Right lobe of liver (tissue), 6 donors: ENCODE measurements around the gene SLC51A. TPM values are rescaled to one million over a fixed set of nuclear protein-coding genes. Genes with fewer than 3 reads are reported as not detected.
A peak's percentile ranks its signal among the peaks of the same experiment; 100 is the strongest.

Source experiments
- ATAC-seq, 4 donors: fragments of 200-7000 bp; cut with Tn5 transposase; one replicate each; pipeline ENCODE4 v1.9.1; 2020; ENCODE audit warnings: mild to moderate bottlenecking in 4 of 4, moderate library complexity in 4 of 4
- DNase-seq, 3 donors: peaks; one replicate each; pipeline ENCODE4 v3.0.0-alpha.2; 2020
- H3K27ac ChIP-seq, 3 donors: fragments of 200-600 bp; one replicate each; pipeline ENCODE4 v1.8.0; 2022
- H3K27me3 ChIP-seq, 2 donors: fragments of 200-600 bp; one replicate each; pipeline ENCODE4 v1.8.0; 2022
- H3K36me3 ChIP-seq, 4 donors: fragments of 200-600 bp; sonication (generic) in 1 of 4; one replicate each; pipeline versions ENCODE4 v1.5.1 to v1.8.0; 2017 to 2022; ENCODE audit warnings: control low read depth in 1 of 4
- H3K4me1 ChIP-seq, 4 donors: fragments of 200-600 bp; sonication (generic) in 1 of 4; one replicate each; pipeline versions ENCODE4 v1.5.1 to v1.8.0; 2017 to 2022; ENCODE audit warnings: control low read depth in 1 of 4
- H3K4me3 ChIP-seq, 3 donors: fragments of 200-600 bp; one replicate each; pipeline ENCODE4 v1.8.0; 2022
- H3K9me3 ChIP-seq, 4 donors: fragments of 200-600 bp; sonication (generic) in 1 of 4; one replicate each; pipeline versions ENCODE4 v1.5.1 to v1.8.0; 2017 to 2022; ENCODE audit warnings: control low read depth in 1 of 4
- POLR2A ChIP-seq: fragments of 450-650 bp; IDR thresholded peaks from one replicate; pipeline ENCODE4 v1.6.1; 2017; ENCODE audit warnings: antibody characterized with exemption, mild to moderate bottlenecking
- WGBS: methylation state at CpG from one replicate; pipeline ENCODE4 v1.1.6; 2018; ENCODE audit warnings: low coverage, low lambda C conversion rate; ENCODE audit not compliant: insufficient coverage; ENCODE audit errors: missing lambda C conversion rate; 5-methylcytosine and 5-hydroxymethylcytosine counted together
- intact Hi-C, 2 donors: fragments of 100-400 bp; cut with DNase I; formaldehyde crosslinking; loops; one replicate each; pipeline versions ENCODE4 v1.11.2 to v1.14.1; 2022
- total RNA-seq, 6 experiments: library from RNA; depleted of rRNA in 2 of 6; stranded (reverse); fragments of >200 nt in 2 of 6; fragmentation: NEBNext Ultra II Directional in 3 of 6; extraction: Animal tissue kit (Norgen Biotek cat#: 25700) in 3 of 6; gene quantifications; one replicate each; pipeline versions ENCODE4 v1.1.0 to v1.2.4, GENCODE V29; 2016 to 2023
- TF ChIP-seq, protein P1 (sequence below), 4 donors: fragments of 200-600 bp in 3 of 4; fragments of 450-650 bp in 1 of 4; IDR thresholded peaks; one replicate each; pipeline versions ENCODE4 v1.5.1 to v1.8.0; 2016 to 2022; ENCODE audit warnings: antibody characterized with exemption in 4 of 4, mild to moderate bottlenecking in 2 of 4
- donor health status: DM: no; HTN: yes; CAD: no.
- donor health status: DM: no; HTN: no; CAD: no.
- donor health status: DM: no; HTN: no; CAD: no.
- donor health status: DM: no; HTN: yes; CAD: no.
- donor health status: DM: no; HTN: yes; CAD: no.

Gene SLC51A
- total RNA-seq, 6 experiments from 2014 or later = 23.1 to 129 (median 64.0) TPM

DNA sequence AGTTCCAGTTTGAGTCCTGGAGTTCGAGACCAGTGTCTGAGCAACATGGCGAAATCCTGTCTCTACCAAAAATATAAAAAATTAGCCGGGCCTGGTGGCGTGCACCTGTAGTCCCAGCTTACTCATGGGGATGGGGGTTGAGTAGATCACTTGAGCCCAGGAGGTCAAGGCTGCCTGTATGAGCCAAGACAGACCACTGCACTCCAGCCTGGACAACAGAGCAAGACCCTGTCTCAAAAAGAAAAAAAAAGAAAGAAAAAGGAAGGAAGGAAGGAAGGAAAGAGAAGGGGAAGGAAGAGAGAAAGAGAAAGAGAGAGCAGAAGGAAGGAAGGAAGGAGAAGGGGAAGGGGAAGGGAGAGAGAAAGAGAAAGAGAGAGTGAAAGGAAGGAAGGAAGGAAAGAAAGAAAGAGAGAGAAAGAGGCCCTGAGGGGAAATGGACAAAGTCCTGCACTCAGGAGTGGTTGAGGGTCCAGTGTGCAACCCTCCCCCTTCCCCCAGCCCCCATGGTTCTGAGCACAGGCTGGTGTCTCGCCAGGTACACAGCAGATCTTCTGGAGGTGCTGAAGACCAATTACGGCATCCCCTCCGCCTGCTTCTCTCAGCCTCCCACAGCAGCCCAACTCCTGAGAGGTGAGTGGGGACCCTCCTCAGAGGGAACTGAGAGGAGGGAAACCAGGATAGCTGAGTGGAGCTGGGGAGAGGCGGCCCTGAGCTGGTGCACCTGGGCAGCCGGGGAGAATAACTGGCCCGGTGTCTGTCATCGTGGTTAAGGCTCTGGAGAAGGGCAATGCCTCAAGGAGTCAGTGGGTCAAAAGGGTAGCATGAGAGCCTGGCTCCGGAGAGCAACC is 1.2 kb downstream of the SLC51A start:
- WGBS = 45% methylated on average over 9 of the region's 12 CpGs
- H3K4me3 ChIP-seq = peak overlapping the region; percentile 55 to 69 (median 66)
- intact Hi-C loops = no loop called here
- no peaks in the 10 kb centered on the region for H3K27me3 ChIP-seq
- DNase-seq (no peak), ATAC-seq (no peak)
- TF ChIP-seq, protein P1, sequence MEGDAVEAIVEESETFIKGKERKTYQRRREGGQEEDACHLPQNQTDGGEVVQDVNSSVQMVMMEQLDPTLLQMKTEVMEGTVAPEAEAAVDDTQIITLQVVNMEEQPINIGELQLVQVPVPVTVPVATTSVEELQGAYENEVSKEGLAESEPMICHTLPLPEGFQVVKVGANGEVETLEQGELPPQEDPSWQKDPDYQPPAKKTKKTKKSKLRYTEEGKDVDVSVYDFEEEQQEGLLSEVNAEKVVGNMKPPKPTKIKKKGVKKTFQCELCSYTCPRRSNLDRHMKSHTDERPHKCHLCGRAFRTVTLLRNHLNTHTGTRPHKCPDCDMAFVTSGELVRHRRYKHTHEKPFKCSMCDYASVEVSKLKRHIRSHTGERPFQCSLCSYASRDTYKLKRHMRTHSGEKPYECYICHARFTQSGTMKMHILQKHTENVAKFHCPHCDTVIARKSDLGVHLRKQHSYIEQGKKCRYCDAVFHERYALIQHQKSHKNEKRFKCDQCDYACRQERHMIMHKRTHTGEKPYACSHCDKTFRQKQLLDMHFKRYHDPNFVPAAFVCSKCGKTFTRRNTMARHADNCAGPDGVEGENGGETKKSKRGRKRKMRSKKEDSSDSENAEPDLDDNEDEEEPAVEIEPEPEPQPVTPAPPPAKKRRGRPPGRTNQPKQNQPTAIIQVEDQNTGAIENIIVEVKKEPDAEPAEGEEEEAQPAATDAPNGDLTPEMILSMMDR (IDR thresholded peaks at IDR 0.05) = no peak
- no peak for TF ChIP-seq POLR2A
- H3K27ac ChIP-seq = peak overlapping the region in 1 of 3 donors; percentile 79
- H3K36me3 ChIP-seq = no peaks in the 10 kb centered on the region
- peaks cover 0 to 50% (median 19%) of the 10 kb centered on the region in 4 donors for H3K4me1 ChIP-seq
- H3K9me3 ChIP-seq = no peaks in the 10 kb centered on the region

DNA sequence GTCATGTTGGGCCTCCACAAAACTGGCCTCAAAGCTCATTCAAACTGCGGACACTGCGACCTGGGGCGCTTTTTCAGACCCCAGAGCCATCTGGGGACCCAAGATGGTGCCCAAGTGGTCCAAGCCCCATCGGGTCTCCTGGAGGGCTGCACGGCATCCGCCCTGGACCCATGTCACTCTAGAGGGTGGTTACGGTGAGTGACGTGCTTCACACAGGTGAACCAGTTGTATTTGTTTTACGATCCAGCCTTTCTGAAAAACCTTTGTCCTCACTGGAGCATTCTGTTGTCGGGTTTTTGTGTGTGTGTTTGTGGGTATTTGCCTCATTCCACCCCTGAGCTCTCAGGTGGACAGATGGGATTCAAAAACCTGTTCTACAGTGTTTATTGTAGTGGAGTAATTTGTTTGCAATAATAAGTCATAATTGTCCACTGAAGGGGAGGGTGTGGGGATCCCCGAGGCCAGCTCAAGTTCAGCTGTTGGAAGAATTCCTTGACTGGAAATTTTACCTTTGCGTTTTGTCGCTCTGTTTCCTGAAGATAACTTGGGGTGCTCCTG is 1.9 kb downstream of the SLC51A start:
- Histone ChIP-seq H3K4me1 (peaks cover 0 to 50% (median 19%) of the 10 kb centered on the region in 4 donors), H3K4me3 (peak overlapping the region in 2 of 3 donors; percentile 55 to 69), H3K27ac (no peak overlapping the region), H3K36me3 (peaks cover 0 to 4% (median 0%) of the 10 kb centered on the region in 4 donors), H3K9me3 (no peaks in the 10 kb centered on the region), H3K27me3 (no peaks in the 10 kb centered on the region)
- WGBS = 67% methylated on average over 4 of the region's 13 CpGs
- no peak for ATAC-seq
- TF ChIP-seq, protein P1 (IDR thresholded peaks at IDR 0.05) = no peak
- no peak for DNase-seq
- intact Hi-C loops = no loop called here

DNA sequence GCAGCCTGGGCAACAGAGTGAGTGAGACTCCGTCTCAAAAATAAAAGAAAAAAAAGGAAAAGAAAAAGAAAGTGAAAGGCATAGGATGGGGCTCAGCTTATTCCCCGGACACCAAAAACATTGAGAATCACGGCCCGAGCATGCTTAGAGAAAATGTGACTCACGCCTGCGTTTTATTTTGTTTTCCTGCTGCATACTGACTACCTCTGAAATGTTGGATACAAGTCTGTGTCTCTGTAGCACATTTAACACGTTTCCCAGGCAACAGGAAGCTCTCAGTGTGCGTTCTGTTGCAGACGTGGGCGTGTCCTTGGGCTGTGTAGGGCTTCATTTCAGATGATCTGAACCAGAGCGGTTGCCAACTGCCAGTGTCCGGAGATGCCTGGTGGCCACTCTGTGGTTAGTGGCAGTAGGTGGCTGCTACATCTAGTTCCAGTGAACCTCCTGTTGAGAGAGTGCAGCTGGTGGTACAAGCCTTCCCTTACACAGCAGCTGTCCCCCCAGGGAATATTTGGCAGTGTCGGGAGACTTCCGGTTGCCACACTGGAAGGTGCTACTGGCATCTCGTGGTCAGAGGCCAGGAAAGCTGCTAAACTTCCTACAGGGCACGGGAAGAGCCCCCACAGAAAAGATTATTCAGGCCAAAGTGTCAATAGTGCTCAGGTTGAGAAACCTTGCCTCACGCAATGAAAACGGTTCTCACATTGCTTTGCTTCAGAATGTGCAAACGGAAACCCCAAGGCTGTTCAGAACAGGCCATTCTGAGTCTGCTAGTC is 3.0 kb downstream of the SLC51A start:
- no peak overlapping the region for H3K4me3 ChIP-seq
- H3K27ac ChIP-seq = peak overlapping the region in 1 of 3 donors; percentile 35

DNA sequence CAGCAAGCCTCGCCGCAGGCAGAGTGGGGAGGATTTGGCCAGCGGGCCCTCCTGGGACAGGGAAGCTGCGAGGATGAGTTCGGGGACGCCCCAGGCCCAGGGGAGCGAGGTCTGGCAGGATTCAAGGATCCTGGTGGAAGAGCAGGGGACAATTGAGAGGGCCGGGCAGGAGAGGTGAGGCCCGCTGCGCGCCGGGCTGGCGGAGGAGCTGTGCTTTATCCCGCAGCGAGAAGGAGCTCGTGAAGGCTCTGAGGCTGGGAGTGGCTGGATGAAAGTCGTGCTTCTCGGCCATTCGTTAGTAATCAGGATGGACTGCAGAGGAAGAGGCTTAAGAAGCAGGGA is 3.6 kb downstream of the SLC51A start:
- 73% methylated on average over 7 of the region's 19 CpGs for WGBS
- H3K27ac ChIP-seq = peak overlapping the region in 1 of 3 donors; percentile 35
- TF ChIP-seq, protein P1 (IDR thresholded peaks at IDR 0.05) = no peak
- no peak for TF ChIP-seq POLR2A
- H3K4me1 ChIP-seq = peaks cover 0 to 39% (median 14%) of the 10 kb centered on the region in 4 donors
- ATAC-seq = no peak
- no peaks in the 10 kb centered on the region for H3K9me3 ChIP-seq
- H3K27me3 ChIP-seq = no peaks in the 10 kb centered on the region
- intact Hi-C loops = no loop called here
- peaks cover 0 to 15% (median 4%) of the 10 kb centered on the region in 4 donors for H3K36me3 ChIP-seq
- no peak overlapping the region for H3K4me3 ChIP-seq
- DNase-seq = peak in 1 of 3 donors; percentile 37

More for the DNA sequence above, 3.0 kb downstream of the SLC51A start:
- ATAC-seq (peak in 3 of 4 donors; percentile 3 to 32 (median 6)), DNase-seq (peak in 1 of 3 donors; percentile 52)
- TF ChIP-seq POLR2A = no peak
- TF ChIP-seq, protein P1 (IDR thresholded peaks at IDR 0.05) = no peak
- intact Hi-C loops = no loop called here
- no peaks in the 10 kb centered on the region for H3K27me3 ChIP-seq
- H3K4me1 ChIP-seq = peaks cover 0 to 45% (median 17%) of the 10 kb centered on the region in 4 donors
- H3K9me3 ChIP-seq = no peaks in the 10 kb centered on the region
- 36% methylated on average over 14 of the region's 19 CpGs for WGBS
- H3K36me3 ChIP-seq = peaks cover 0 to 15% (median 4%) of the 10 kb centered on the region in 4 donors
